HCT116 (cell line): ENCODE measurements around the gene CSF2RB. TPM values are rescaled to one million over a fixed set of nuclear protein-coding genes. Genes with fewer than 3 reads are reported as not detected.

Source experiments
- ATAC-seq: fragments of 200-7000 bp; cut with Tn5 transposase; 2 replicates; pipeline ENCODE4 v1.9.1; 2020; ENCODE audit warnings: mild to moderate bottlenecking, moderate library complexity
- BruUV-seq: library from RNA; stranded (reverse); fragments of 400-500 nt; replicated peaks from 2 replicates; lab custom pipeline; 2021; lab: Mats Ljungman, UMichigan
- CTCF ChIA-PET: fragments of 300-600 bp; sonication (Branson Sonifier 250); formaldehyde crosslinking; loops from one replicate; lab custom pipeline; 2021; ENCODE audit warnings: antibody characterized with exemption; lab: Charles Lee
- POLR2A ChIA-PET: fragments of 300-600, 350-600 bp; sonication (Branson Sonifier 250); formaldehyde crosslinking; loops from one replicate; lab custom pipeline; 2021; ENCODE audit warnings: antibody characterized with exemption; lab: Charles Lee
- RAD21 ChIA-PET, 2 experiments: fragments of 300-600 bp; sonication (Branson Sonifier 250); formaldehyde crosslinking; loops; one replicate each; lab custom pipeline; 2023; ENCODE audit warnings: low total read pairs in 2 of 2; ENCODE audit not compliant: uncharacterized antibody in 2 of 2, unreplicated experiment in 2 of 2, low non-redundant PET in 1 of 2; lab: Charles Lee
- DNase-seq: peaks from one replicate; pipeline ENCODE4 v3.0.0-alpha.2; 2010; ENCODE audit warnings: low read depth, low spot score
- H2AFZ ChIP-seq: fragments of 200-600 bp; shearing (Covaris generic), sonication (generic); 2 replicates; pipeline ENCODE4 v1.6.1; 2017; ENCODE audit warnings: low read depth, mixed run types, mixed read lengths, antibody characterized with exemption, low read length; ENCODE audit not compliant: poor library complexity, severe bottlenecking
- H3K27ac ChIP-seq: 2 replicates; pipeline ENCODE4 v1.5.1; 2012; ENCODE audit warnings: low read depth, low read length
- H3K27me3 ChIP-seq: fragments of 200-600 bp; sonication (generic); 2 replicates; pipeline ENCODE4 v1.6.1; 2016; ENCODE audit warnings: mixed run types, low read length, mixed read lengths; ENCODE audit not compliant: insufficient read depth
- H3K36me3 ChIP-seq, 2 experiments: fragments of 200-500 bp in 1 of 2; fragments of 200-600 bp in 1 of 2; sonication (Bioruptor generic) in 1 of 2; sonication (generic) in 1 of 2; 2 replicates each; pipeline versions ENCODE4 v1.5.1 to v1.6.1; 2014 to 2016; ENCODE audit warnings: low read length in 2 of 2, inconsistent platforms in 1 of 2, mixed read lengths in 1 of 2, mixed run types in 1 of 2; ENCODE audit not compliant: insufficient read depth in 2 of 2, control insufficient read depth in 1 of 2
- H3K4me1 ChIP-seq, 2 experiments: fragments of 200-600 bp in 1 of 2; sonication (generic) in 1 of 2; 2 replicates each; pipeline versions ENCODE4 v1.5.1 to v1.6.1; 2012 to 2017; ENCODE audit warnings: low read length in 2 of 2, inconsistent platforms in 1 of 2, mild to moderate bottlenecking in 1 of 2, mixed read lengths in 1 of 2, mixed run types in 1 of 2, moderate library complexity in 1 of 2; ENCODE audit not compliant: insufficient read depth in 2 of 2, control insufficient read depth in 1 of 2
- H3K4me2 ChIP-seq: fragments of 200-600 bp; sonication (generic); 2 replicates; pipeline ENCODE4 v1.6.1; 2017; ENCODE audit warnings: mixed run types, low read length, mixed read lengths
- H3K4me3 ChIP-seq, 2 experiments: fragments of 200-600 bp in 1 of 2; sonication (generic) in 1 of 2; replicated peaks in 1 of 2; 2 replicates each; pipeline ENCODE4 v1.5.1; 2011 to 2016; ENCODE audit warnings: low read length in 2 of 2, control low read depth in 1 of 2, low read depth in 1 of 2, mild to moderate bottlenecking in 1 of 2, mixed read lengths in 1 of 2, mixed run types in 1 of 2
- H3K79me2 ChIP-seq: fragments of 200-600 bp; sonication (generic); 2 replicates; pipeline ENCODE4 v1.6.1; 2017; ENCODE audit warnings: mild to moderate bottlenecking, mixed run types, low read length, moderate library complexity, mixed read lengths; ENCODE audit not compliant: insufficient read depth
- H3K9ac ChIP-seq: fragments of 200-600 bp; sonication (generic); 2 replicates; pipeline ENCODE4 v1.6.1; 2016; ENCODE audit warnings: low read length, mixed read lengths
- H3K9me2 ChIP-seq: fragments of 200-600 bp; sonication (generic), shearing (Covaris generic); 2 replicates; pipeline ENCODE4 v1.6.1; 2017; ENCODE audit warnings: mixed run types, mild to moderate bottlenecking, moderate library complexity; ENCODE audit not compliant: insufficient read depth
- H3K9me3 ChIP-seq, 2 experiments: fragments of 200-500 bp in 1 of 2; fragments of 200-600 bp in 1 of 2; sonication (Bioruptor generic) in 1 of 2; sonication (generic) in 1 of 2; 2 replicates each; pipeline ENCODE4 v1.6.1; 2014 to 2017; ENCODE audit warnings: low read length in 2 of 2, mixed read lengths in 2 of 2, inconsistent platforms in 1 of 2, low read depth in 1 of 2, mild to moderate bottlenecking in 1 of 2, mixed run types in 1 of 2, moderate library complexity in 1 of 2; ENCODE audit not compliant: control insufficient read depth in 1 of 2, insufficient read depth in 1 of 2
- H4K20me1 ChIP-seq: fragments of 200-600 bp; sonication (generic), shearing (Covaris generic); 2 replicates; pipeline ENCODE4 v1.6.1; 2017; ENCODE audit warnings: mixed run types, mild to moderate bottlenecking, moderate library complexity; ENCODE audit not compliant: insufficient read depth
- CBX3 ChIP-seq: IDR thresholded peaks from 2 replicates; pipeline ENCODE4 v1.6.1; 2012; ENCODE audit warnings: low read depth
- CEBPB ChIP-seq: IDR thresholded peaks from 2 replicates; pipeline ENCODE4 v1.6.1; 2012; ENCODE audit warnings: low read depth
- EGR1 ChIP-seq: IDR thresholded peaks from 2 replicates; pipeline ENCODE4 v1.6.1; 2012; ENCODE audit warnings: low read depth
- ELF1 ChIP-seq: IDR thresholded peaks from 2 replicates; pipeline ENCODE4 v1.6.1; 2012; ENCODE audit warnings: low read depth, borderline replicate concordance
- EZH2 ChIP-seq: fragments of 200-600 bp; sonication (generic); IDR thresholded peaks from 2 replicates; pipeline ENCODE4 v1.6.1; 2017; ENCODE audit warnings: antibody characterized with exemption, mixed run types
- EZH2phosphoT487 ChIP-seq: fragments of 200-600 bp; IDR thresholded peaks from 2 replicates; pipeline ENCODE4 v1.6.1; 2018; ENCODE audit warnings: antibody characterized with exemption, borderline replicate concordance
- FOSL1 ChIP-seq: IDR thresholded peaks from 2 replicates; pipeline ENCODE4 v1.6.1; 2012; ENCODE audit warnings: low read depth
- POLR2A ChIP-seq: IDR thresholded peaks from 2 replicates; pipeline ENCODE4 v1.7.0; 2011; ENCODE audit warnings: borderline replicate concordance; ENCODE audit not compliant: insufficient read depth, insufficient read length; ENCODE audit errors: extremely low read depth
- REST ChIP-seq: IDR thresholded peaks from 2 replicates; pipeline ENCODE4 v1.6.1; 2012; ENCODE audit warnings: low read depth
- SIN3A ChIP-seq: IDR thresholded peaks from 2 replicates; pipeline ENCODE4 v1.6.1; 2012; ENCODE audit warnings: low read depth
- SP1 ChIP-seq: IDR thresholded peaks from 2 replicates; pipeline ENCODE4 v1.6.1; 2012; ENCODE audit warnings: low read depth
- SRF ChIP-seq: IDR thresholded peaks from 2 replicates; pipeline ENCODE4 v1.6.1; 2012; ENCODE audit warnings: low read depth
- TCF7L2 ChIP-seq: IDR thresholded peaks from 2 replicates; pipeline ENCODE4 v1.7.0; 2011; ENCODE audit warnings: borderline replicate concordance, inconsistent platforms; ENCODE audit not compliant: insufficient read depth, insufficient read length; ENCODE audit errors: extremely low read depth
- YY1 ChIP-seq: IDR thresholded peaks from 2 replicates; pipeline ENCODE4 v1.6.1; 2011; ENCODE audit warnings: low read length, low read depth, moderate library complexity, mild to moderate bottlenecking; ENCODE audit not compliant: insufficient replicate concordance; ENCODE audit errors: extremely low read depth
- ZFX ChIP-seq: fragments of 450-650 bp; IDR thresholded peaks from 2 replicates; pipeline ENCODE4 v1.6.1; 2017
- intact Hi-C: fragments of 100-400 bp; cut with micrococcal nuclease; formaldehyde crosslinking; loops from 2 replicates; pipeline ENCODE4 v1.10.0; 2022
- total RNA-seq: library from RNA; stranded (reverse); gene quantifications from one replicate; pipeline ENCODE4 v1.2.1, GENCODE V29; 2021; ENCODE audit not compliant: unreplicated experiment
- TF ChIP-seq, protein P1 (sequence below): IDR thresholded peaks from 2 replicates; pipeline ENCODE4 v1.6.1; 2012
- TF ChIP-seq, protein P2 (sequence below): IDR thresholded peaks from 2 replicates; pipeline ENCODE4 v1.6.1; 2011; ENCODE audit warnings: mild to moderate bottlenecking, low read length, moderate library complexity; ENCODE audit not compliant: insufficient replicate concordance; ENCODE audit errors: extremely low read depth

Gene CSF2RB
- total RNA-seq, 1 experiment from 2014 or later = 0.10 TPM

DNA sequence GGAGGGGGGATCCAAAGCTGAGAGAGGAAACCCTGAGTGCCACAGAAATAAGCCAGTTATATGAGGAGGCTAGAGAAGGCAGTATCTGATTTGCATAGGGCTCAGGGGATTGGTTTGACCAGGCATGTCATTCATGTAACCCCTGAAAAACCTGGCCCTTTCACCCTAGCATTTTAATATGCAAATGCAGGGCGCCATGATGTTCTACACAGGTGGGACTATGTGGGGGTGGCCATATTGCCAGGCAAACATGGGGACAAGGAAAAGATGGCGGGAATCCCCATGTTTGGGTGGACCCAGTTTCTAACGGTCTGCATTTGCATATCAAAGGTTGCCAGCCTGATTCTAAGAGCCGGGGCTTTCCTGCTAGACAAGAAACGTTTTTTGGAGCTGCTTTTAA is 27.2 kb downstream of the CSF2RB start:
- H3K27ac ChIP-seq = no peak overlapping the region
- no peak overlapping the region for H3K4me3 ChIP-seq
- H3K9me2 ChIP-seq = no peaks in the 10 kb centered on the region
- DNase-seq = no peak
- no peak for TF ChIP-seq SRF
- no peak for TF ChIP-seq SIN3A
- TF ChIP-seq REST = no peak
- TF ChIP-seq, protein P1, sequence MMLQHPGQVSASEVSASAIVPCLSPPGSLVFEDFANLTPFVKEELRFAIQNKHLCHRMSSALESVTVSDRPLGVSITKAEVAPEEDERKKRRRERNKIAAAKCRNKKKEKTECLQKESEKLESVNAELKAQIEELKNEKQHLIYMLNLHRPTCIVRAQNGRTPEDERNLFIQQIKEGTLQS = no peak
- TF ChIP-seq ZFX = no peak
- TF ChIP-seq CEBPB = no peak
- no peak for TF ChIP-seq TCF7L2
- TF ChIP-seq, protein P2, sequence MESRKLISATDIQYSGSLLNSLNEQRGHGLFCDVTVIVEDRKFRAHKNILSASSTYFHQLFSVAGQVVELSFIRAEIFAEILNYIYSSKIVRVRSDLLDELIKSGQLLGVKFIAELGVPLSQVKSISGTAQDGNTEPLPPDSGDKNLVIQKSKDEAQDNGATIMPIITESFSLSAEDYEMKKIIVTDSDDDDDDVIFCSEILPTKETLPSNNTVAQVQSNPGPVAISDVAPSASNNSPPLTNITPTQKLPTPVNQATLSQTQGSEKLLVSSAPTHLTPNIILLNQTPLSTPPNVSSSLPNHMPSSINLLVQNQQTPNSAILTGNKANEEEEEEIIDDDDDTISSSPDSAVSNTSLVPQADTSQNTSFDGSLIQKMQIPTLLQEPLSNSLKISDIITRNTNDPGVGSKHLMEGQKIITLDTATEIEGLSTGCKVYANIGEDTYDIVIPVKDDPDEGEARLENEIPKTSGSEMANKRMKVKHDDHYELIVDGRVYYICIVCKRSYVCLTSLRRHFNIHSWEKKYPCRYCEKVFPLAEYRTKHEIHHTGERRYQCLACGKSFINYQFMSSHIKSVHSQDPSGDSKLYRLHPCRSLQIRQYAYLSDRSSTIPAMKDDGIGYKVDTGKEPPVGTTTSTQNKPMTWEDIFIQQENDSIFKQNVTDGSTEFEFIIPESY = no peak
- no peak for TF ChIP-seq YY1
- TF ChIP-seq FOSL1 = no peak
- no peak for TF ChIP-seq POLR2A
- TF ChIP-seq EZH2 = no peak
- TF ChIP-seq CBX3 = no peak
- no peak for TF ChIP-seq EZH2phosphoT487
- no peak for TF ChIP-seq SP1
- no peak for TF ChIP-seq ELF1
- no peak for TF ChIP-seq EGR1
- intact Hi-C loops = no loop called here
- no peaks in the 10 kb centered on the region for H3K4me1 ChIP-seq
- no peak overlapping the region for H3K4me2 ChIP-seq
- no peaks in the 10 kb centered on the region for H4K20me1 ChIP-seq
- RAD21 ChIA-PET = no interaction called here
- CTCF ChIA-PET = no interaction called here
- H3K79me2 ChIP-seq = no peaks in the 10 kb centered on the region
- no peak overlapping the region for H2AFZ ChIP-seq
- no peaks in the 10 kb centered on the region for H3K36me3 ChIP-seq
- H3K27me3 ChIP-seq = no peaks in the 10 kb centered on the region
- no peak for ATAC-seq
- POLR2A ChIA-PET = no interaction called here
- no peak overlapping the region for H3K9ac ChIP-seq
- no peaks in the 10 kb centered on the region for H3K9me3 ChIP-seq
- BruUV-seq = no TSS peak
